HG02571 (cell line): ENCODE results near the gene MTMR4.
"Not testable (repeated sequence)": the region's sequence is repeated elsewhere in the genome, so short reads cannot be mapped to it uniquely, and the experiment has no call there.

Source experiments
- ATAC-seq: cut with Tn5 transposase; IDR thresholded peaks from one replicate; pipeline ENCODE4 v1.9.1; 2021; ENCODE audit warnings: mild to moderate bottlenecking, moderate library complexity; ENCODE audit not compliant: unreplicated experiment

Gene MTMR4

GRCh38 chr17:58527306-58527705 is 12.9 kb upstream of the MTMR4 start:
- no peak for ATAC-seq

GRCh38 chr17:58525239-58525638 is 10.8 kb upstream of the MTMR4 start:
- no peak for ATAC-seq

- ATAC-seq: no peak
These were observed 7.2 kb upstream of the MTMR4 start for GRCh38 chr17:58521680-58522079.

GRCh38 chr17:58520843-58521430 is 6.5 kb upstream of the MTMR4 start:
- no peak for ATAC-seq

GRCh38 chr17:58517928-58518609 is 3.6 kb upstream of the MTMR4 start:
- ATAC-seq: peak; percentile 80

- ATAC-seq: peak; percentile 33
These were observed 3.0 kb upstream of the MTMR4 start for GRCh38 chr17:58517378-58517927.

GRCh38 chr17:58516644-58517377 is 2.4 kb upstream of the MTMR4 start:
- no peak for ATAC-seq

- ATAC-seq: no peak
These were observed 848 bp upstream of the MTMR4 start for GRCh38 chr17:58515286-58515685.

GRCh38 chr17:58514770-58515157 is 326 bp upstream of the MTMR4 start:
- no peak for ATAC-seq

GRCh38 chr17:58513267-58513964 is 1.0 kb downstream of the MTMR4 start:
- no peak for ATAC-seq

GRCh38 chr17:58510075-58510474 is 4.4 kb downstream of the MTMR4 start:
- no peak for ATAC-seq

GRCh38 chr17:58508341-58509067 is 5.9 kb downstream of the MTMR4 start:
- ATAC-seq: no peak

GRCh38 chr17:58507123-58507634 is 7.3 kb downstream of the MTMR4 start:
- ATAC-seq: no peak

- ATAC-seq: no peak
These were observed 7.9 kb downstream of the MTMR4 start for GRCh38 chr17:58506354-58507080.

GRCh38 chr17:58504826-58505351 is 9.5 kb downstream of the MTMR4 start:
- peak; percentile 86 for ATAC-seq

GRCh38 chr17:58503866-58504265 is 10.6 kb downstream of the MTMR4 start:
- ATAC-seq: no peak

GRCh38 chr17:58503134-58503533 is 11.3 kb downstream of the MTMR4 start:
- not testable (repeated sequence) for ATAC-seq

GRCh38 chr17:58501451-58501850 is 13.0 kb downstream of the MTMR4 start:
- ATAC-seq: no peak

GRCh38 chr17:58498177-58498828 is 16.1 kb downstream of the MTMR4 start:
- no peak for ATAC-seq
